ENCODE measurements around the gene MAP7.

The MAP7 gene

DNA sequence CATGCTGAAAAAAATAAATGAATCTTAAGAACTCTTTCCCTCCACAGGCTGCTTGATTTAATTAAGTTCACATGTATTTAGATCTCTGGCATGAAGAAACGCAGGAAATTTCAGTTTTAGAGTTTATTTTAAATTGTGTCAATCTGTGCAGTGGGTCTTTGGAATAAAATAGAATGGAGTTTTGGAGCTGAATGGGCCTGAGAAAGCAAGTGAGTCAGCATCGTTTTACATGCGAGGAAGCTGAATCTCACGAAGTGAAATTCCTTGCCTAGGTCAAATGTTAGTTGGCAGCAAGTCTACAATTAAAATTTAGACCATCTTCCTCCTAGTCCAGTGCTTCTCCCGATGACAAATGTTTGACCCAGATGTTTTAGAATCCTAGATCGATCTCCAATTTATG is 22.4 kb downstream of the MAP7 start:
- H3K36me3 ChIP-seq (ENCODE audit: insufficient read depth, low read length) = no peaks in the 10 kb centered on the region
- no peak overlapping the region for H3K27ac ChIP-seq (ENCODE audit: low read depth, low read length)
- no peak overlapping the region for H3K9ac ChIP-seq (ENCODE audit: low read length)

GRCh38 chr6:136526937-136527336 is 23.3 kb downstream of the MAP7 start:
- H3K9ac ChIP-seq (ENCODE audit: low read length) = no peak overlapping the region
- H3K4me1 ChIP-seq (ENCODE audit: insufficient read depth, low read length) = no peaks in the 10 kb centered on the region
- H3K36me3 ChIP-seq (ENCODE audit: insufficient read depth, low read length) = no peaks in the 10 kb centered on the region
- no peak overlapping the region for H3K4me3 ChIP-seq (ENCODE audit: low read depth in 1 of 2, low read length in 2 of 2)
- H3K9me3 ChIP-seq (ENCODE audit: low read length) = no peaks in the 10 kb centered on the region
- no peaks in the 10 kb centered on the region for H3K27me3 ChIP-seq (ENCODE audit: control insufficient read depth in 1 of 2, insufficient read depth in 2 of 2, low read length in 2 of 2)
- H3K27ac ChIP-seq (ENCODE audit: low read depth, low read length) = no peak overlapping the region

More for the DNA sequence above, 22.4 kb downstream of the MAP7 start:
- Histone ChIP-seq H3K4me1 (ENCODE audit: insufficient read depth, low read length) (no peaks in the 10 kb centered on the region), H3K9me3 (ENCODE audit: low read length) (no peaks in the 10 kb centered on the region), H3K27me3 (ENCODE audit: control insufficient read depth in 1 of 2, insufficient read depth in 2 of 2, low read length in 2 of 2) (no peaks in the 10 kb centered on the region), H3K4me3 (ENCODE audit: low read depth in 1 of 2, low read length in 2 of 2) (no peak overlapping the region)

GRCh38 chr6:136526196-136526930 is 23.9 kb downstream of the MAP7 start:
- Histone ChIP-seq H3K4me3 (ENCODE audit: low read depth in 1 of 2, low read length in 2 of 2) (no peak overlapping the region), H3K4me1 (ENCODE audit: insufficient read depth, low read length) (no peaks in the 10 kb centered on the region)

GRCh38 chr6:136525586-136526195 is 24.5 kb downstream of the MAP7 start:
- no peak overlapping the region for H3K27ac ChIP-seq (ENCODE audit: low read depth, low read length)
- H3K4me3 ChIP-seq (ENCODE audit: low read depth in 1 of 2, low read length in 2 of 2) = no peak overlapping the region
- H3K4me1 ChIP-seq (ENCODE audit: insufficient read depth, low read length) = no peaks in the 10 kb centered on the region
- H3K9ac ChIP-seq (ENCODE audit: low read length) = no peak overlapping the region
- H3K36me3 ChIP-seq (ENCODE audit: insufficient read depth, low read length) = no peaks in the 10 kb centered on the region
- no peaks in the 10 kb centered on the region for H3K27me3 ChIP-seq (ENCODE audit: control insufficient read depth in 1 of 2, insufficient read depth in 2 of 2, low read length in 2 of 2)
- H3K9me3 ChIP-seq (ENCODE audit: low read length) = no peaks in the 10 kb centered on the region

More at GRCh38 chr6:136526196-136526930, 23.9 kb downstream of the MAP7 start:
- Histone ChIP-seq H3K9ac (ENCODE audit: low read length) (no peak overlapping the region), H3K9me3 (ENCODE audit: low read length) (no peaks in the 10 kb centered on the region), H3K27ac (ENCODE audit: low read depth, low read length) (no peak overlapping the region), H3K36me3 (ENCODE audit: insufficient read depth, low read length) (no peaks in the 10 kb centered on the region), H3K27me3 (ENCODE audit: control insufficient read depth in 1 of 2, insufficient read depth in 2 of 2, low read length in 2 of 2) (no peaks in the 10 kb centered on the region)

- no peaks in the 10 kb centered on the region for H3K27me3 ChIP-seq (ENCODE audit: control insufficient read depth in 1 of 2, insufficient read depth in 2 of 2, low read length in 2 of 2)
- H3K9me3 ChIP-seq (ENCODE audit: low read length) = no peaks in the 10 kb centered on the region
- no peaks in the 10 kb centered on the region for H3K36me3 ChIP-seq (ENCODE audit: insufficient read depth, low read length)
- no peak overlapping the region for H3K27ac ChIP-seq (ENCODE audit: low read depth, low read length)
- H3K9ac ChIP-seq (ENCODE audit: low read length) = no peak overlapping the region
- H3K4me3 ChIP-seq (ENCODE audit: low read depth in 1 of 2, low read length in 2 of 2) = no peak overlapping the region
- H3K4me1 ChIP-seq (ENCODE audit: insufficient read depth, low read length) = no peaks in the 10 kb centered on the region
Measured at GRCh38 chr6:136524936-136525413, 25.2 kb downstream of the MAP7 start.

- Histone ChIP-seq H3K27ac (ENCODE audit: low read depth, low read length) (no peak overlapping the region), H3K9ac (ENCODE audit: low read length) (no peak overlapping the region)
Measured at GRCh38 chr6:136524339-136524935, 25.8 kb downstream of the MAP7 start.

DNA sequence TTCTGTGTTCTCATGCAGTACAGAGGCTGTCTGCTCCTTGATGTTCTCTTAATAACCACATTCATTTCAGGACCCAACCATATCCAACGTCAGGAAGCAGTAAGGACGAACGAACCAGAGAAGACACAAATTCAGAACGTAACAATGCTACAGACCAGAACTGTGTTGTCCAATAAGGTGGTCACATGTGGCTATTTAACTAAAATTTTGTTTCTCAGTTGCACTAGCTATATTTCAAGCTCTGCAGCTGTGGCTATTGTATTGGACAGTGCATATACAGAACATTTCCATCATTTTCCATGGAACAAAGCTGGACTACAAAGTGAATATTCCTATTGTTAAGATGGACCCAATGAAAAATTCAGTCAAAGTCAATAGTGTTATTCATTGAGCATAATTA is 27.0 kb downstream of the MAP7 start:
- H3K4me3 ChIP-seq (ENCODE audit: low read depth in 1 of 2, low read length in 2 of 2) = no peak overlapping the region
- H3K4me1 ChIP-seq (ENCODE audit: insufficient read depth, low read length) = no peaks in the 10 kb centered on the region
- no peaks in the 10 kb centered on the region for H3K9me3 ChIP-seq (ENCODE audit: low read length)
- no peak overlapping the region for H3K27ac ChIP-seq (ENCODE audit: low read depth, low read length)
- no peaks in the 10 kb centered on the region for H3K36me3 ChIP-seq (ENCODE audit: insufficient read depth, low read length)
- H3K27me3 ChIP-seq (ENCODE audit: control insufficient read depth in 1 of 2, insufficient read depth in 2 of 2, low read length in 2 of 2) = no peaks in the 10 kb centered on the region
- no peak overlapping the region for H3K9ac ChIP-seq (ENCODE audit: low read length)

More at GRCh38 chr6:136524339-136524935, 25.8 kb downstream of the MAP7 start:
- Histone ChIP-seq H3K4me3 (ENCODE audit: low read depth in 1 of 2, low read length in 2 of 2) (no peak overlapping the region), H3K36me3 (ENCODE audit: insufficient read depth, low read length) (no peaks in the 10 kb centered on the region), H3K9me3 (ENCODE audit: low read length) (no peaks in the 10 kb centered on the region), H3K27me3 (ENCODE audit: control insufficient read depth in 1 of 2, insufficient read depth in 2 of 2, low read length in 2 of 2) (no peaks in the 10 kb centered on the region), H3K4me1 (ENCODE audit: insufficient read depth, low read length) (no peaks in the 10 kb centered on the region)

GRCh38 chr6:136522636-136523035 is 27.6 kb downstream of the MAP7 start:
- H3K4me1 ChIP-seq (ENCODE audit: insufficient read depth, low read length) = no peaks in the 10 kb centered on the region
- no peaks in the 10 kb centered on the region for H3K27me3 ChIP-seq (ENCODE audit: control insufficient read depth in 1 of 2, insufficient read depth in 2 of 2, low read length in 2 of 2)
- no peaks in the 10 kb centered on the region for H3K9me3 ChIP-seq (ENCODE audit: low read length)
- no peak overlapping the region for H3K4me3 ChIP-seq (ENCODE audit: low read depth in 1 of 2, low read length in 2 of 2)
- H3K9ac ChIP-seq (ENCODE audit: low read length) = no peak overlapping the region
- H3K36me3 ChIP-seq (ENCODE audit: insufficient read depth, low read length) = no peaks in the 10 kb centered on the region
- no peak overlapping the region for H3K27ac ChIP-seq (ENCODE audit: low read depth, low read length)

- Histone ChIP-seq H3K27ac (ENCODE audit: low read depth, low read length) (no peak overlapping the region), H3K9ac (ENCODE audit: low read length) (no peak overlapping the region), H3K9me3 (ENCODE audit: low read length) (no peaks in the 10 kb centered on the region), H3K4me3 (ENCODE audit: low read depth in 1 of 2, low read length in 2 of 2) (no peak overlapping the region), H3K27me3 (ENCODE audit: control insufficient read depth in 1 of 2, insufficient read depth in 2 of 2, low read length in 2 of 2) (no peaks in the 10 kb centered on the region), H3K4me1 (ENCODE audit: insufficient read depth, low read length) (no peaks in the 10 kb centered on the region), H3K36me3 (ENCODE audit: insufficient read depth, low read length) (no peaks in the 10 kb centered on the region)
Measured at GRCh38 chr6:136521911-136522310, 28.3 kb downstream of the MAP7 start.

DNA sequence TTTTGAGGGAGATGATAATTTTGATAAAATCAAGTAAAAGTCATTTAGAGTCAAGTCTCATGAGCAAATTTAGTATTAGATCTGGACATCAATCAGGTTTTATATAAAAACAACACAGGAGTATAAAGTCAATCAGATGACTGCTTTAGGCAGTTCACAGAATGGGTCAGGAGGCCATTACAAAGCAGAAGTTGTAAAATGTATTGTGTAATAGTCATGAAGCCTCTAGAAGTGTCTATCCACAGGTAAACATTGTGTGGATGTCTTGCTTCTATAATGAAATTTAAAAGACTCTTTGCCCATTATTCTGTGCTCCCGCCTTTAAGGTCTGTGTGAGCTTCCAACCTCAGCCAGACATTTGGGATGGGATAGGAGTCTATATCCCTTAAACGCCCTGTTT is 28.8 kb downstream of the MAP7 start:
- Histone ChIP-seq H3K9me3 (ENCODE audit: low read length) (no peaks in the 10 kb centered on the region), H3K4me3 (ENCODE audit: low read depth in 1 of 2, low read length in 2 of 2) (no peak overlapping the region), H3K27ac (ENCODE audit: low read depth, low read length) (no peak overlapping the region), H3K4me1 (ENCODE audit: insufficient read depth, low read length) (no peaks in the 10 kb centered on the region), H3K9ac (ENCODE audit: low read length) (no peak overlapping the region), H3K27me3 (ENCODE audit: control insufficient read depth in 1 of 2, insufficient read depth in 2 of 2, low read length in 2 of 2) (no peaks in the 10 kb centered on the region), H3K36me3 (ENCODE audit: insufficient read depth, low read length) (no peaks in the 10 kb centered on the region)

DNA sequence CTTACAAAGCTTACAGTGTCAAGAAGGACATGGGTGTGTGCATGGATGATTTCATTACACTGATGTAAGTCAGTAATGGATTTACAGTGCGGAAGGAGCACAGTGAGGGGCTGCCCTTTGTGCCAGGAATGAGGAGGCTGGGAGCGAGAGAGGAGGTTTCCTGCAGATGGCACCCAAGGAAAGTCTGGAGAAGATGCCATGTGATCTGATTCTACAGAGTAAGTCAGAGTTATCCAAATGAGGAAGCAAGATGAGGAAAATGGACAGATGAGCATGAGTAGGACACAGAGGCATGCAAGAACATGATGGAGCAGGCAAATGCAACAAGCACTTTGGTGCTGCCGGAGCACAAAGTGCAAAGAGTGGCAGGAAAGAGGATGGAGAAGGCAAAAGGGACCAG is 29.7 kb downstream of the MAP7 start:
- Histone ChIP-seq H3K36me3 (ENCODE audit: insufficient read depth, low read length) (no peaks in the 10 kb centered on the region), H3K4me1 (ENCODE audit: insufficient read depth, low read length) (no peaks in the 10 kb centered on the region), H3K9ac (ENCODE audit: low read length) (no peak overlapping the region), H3K4me3 (ENCODE audit: low read depth in 1 of 2, low read length in 2 of 2) (no peak overlapping the region), H3K27me3 (ENCODE audit: control insufficient read depth in 1 of 2, insufficient read depth in 2 of 2, low read length in 2 of 2) (no peaks in the 10 kb centered on the region), H3K27ac (ENCODE audit: low read depth, low read length) (no peak overlapping the region), H3K9me3 (ENCODE audit: low read length) (no peaks in the 10 kb centered on the region)
